GM21528 (cell line): ENCODE measurements around the gene PKP4.

Source experiments
- ATAC-seq: cut with Tn5 transposase; IDR thresholded peaks from one replicate; pipeline ENCODE4 v1.9.1; 2021; ENCODE audit warnings: mild to moderate bottlenecking, moderate library complexity; ENCODE audit not compliant: unreplicated experiment, low FRiP score

Gene PKP4

DNA sequence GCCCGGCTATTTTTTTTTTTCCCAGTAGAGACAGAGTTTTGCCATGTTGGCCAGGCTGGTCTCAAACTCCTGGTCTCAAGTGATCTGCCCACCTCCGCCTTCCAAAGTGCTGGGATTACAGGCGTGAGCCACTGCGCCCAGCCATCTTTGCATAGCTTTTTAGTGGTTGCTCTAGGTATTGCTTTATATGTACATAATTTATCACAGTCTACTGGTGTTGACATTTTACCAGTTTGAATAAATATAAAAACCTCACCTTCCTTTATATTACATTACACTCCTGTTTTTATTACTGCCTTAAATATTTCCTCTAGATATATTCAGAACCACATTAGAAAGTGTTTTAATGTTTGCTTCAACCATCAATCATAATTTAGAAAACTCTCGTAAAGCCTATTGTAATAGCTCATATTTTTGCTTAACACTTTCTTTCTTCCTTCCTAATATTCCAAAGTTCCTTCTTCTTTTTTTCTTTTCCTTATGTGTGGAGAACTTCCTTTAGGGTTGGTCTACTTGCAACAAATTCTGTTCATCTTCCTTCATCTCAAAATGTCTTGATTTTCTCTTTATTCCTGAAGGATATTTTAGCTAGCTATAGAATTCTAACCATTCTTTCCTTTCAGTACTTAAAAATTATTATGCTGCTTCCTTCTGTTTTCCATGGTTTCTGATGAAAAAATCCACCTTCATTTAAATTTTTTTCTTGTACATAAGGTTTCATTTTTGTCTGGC, 256.2 kb downstream of the PKP4 start:
- no peak for ATAC-seq

DNA sequence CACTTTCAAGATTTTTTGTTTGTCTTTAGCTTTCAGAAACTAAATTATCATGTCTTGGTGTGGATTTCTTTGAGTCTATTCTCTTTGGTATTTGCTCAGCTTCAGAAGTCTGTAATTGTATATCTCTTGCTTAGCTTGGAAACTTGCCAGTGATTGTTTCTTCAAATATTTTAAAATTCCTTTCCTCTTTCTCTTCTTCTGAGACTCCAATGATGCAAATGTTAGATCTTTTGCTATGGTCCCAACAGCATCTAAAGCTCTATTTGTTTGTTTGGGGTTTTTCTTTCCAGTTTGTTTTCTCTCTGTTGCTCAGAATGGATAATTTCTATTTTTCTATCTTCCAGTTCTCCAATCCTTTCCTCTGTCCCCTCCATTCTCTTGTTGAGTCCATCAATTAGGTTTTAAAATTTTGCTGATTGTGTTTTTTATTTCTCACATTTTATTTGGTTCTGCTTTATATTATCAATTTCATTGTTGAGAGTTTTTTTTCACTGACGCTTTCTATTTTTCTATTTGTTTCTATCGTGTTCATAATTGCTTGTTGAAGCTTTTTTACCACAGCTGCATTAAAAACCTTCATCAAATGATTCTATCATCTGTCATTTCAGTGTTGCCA, 256.9 kb downstream of the PKP4 start:
- no peak for ATAC-seq

DNA sequence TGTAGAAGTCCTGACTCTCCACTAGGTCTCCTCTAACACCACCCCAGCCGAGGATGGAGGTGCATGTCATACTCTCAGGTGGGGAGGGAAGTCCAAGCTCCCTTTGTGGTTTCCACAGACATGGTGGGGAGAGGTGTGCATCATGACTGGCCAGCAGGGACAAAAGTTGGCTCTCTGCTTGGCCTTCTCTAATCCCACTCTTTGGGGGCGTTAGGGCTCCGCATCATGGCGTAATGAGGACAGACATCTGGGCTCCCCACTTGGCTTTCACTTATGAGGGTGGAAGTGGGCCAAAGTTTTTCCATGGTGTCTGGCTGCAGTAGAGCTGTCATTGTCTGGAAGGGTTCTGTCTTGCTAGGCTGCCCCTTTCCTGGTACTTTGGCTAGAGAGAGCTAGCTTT, 257.7 kb downstream of the PKP4 start:
- ATAC-seq, result no peak

DNA sequence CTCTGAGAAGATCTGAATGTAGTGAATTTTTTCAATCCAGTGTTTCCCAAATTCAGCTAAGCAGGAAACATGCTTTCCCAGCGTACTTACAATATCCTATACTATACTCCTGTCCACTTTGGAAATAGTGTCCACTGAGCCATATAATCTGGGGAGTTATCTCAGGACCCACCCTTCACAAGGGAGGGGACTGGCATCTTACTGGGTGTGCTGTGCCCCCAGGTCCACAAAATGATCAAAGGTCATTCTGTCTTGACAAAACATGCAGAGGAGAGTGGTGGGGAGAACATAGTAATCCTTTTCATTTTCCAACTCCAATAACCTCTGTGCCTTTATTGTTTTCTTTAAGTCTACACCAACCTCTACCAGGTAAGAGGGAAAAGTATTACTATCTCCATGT, 258.6 kb downstream of the PKP4 start:
- ATAC-seq, result no peak

DNA sequence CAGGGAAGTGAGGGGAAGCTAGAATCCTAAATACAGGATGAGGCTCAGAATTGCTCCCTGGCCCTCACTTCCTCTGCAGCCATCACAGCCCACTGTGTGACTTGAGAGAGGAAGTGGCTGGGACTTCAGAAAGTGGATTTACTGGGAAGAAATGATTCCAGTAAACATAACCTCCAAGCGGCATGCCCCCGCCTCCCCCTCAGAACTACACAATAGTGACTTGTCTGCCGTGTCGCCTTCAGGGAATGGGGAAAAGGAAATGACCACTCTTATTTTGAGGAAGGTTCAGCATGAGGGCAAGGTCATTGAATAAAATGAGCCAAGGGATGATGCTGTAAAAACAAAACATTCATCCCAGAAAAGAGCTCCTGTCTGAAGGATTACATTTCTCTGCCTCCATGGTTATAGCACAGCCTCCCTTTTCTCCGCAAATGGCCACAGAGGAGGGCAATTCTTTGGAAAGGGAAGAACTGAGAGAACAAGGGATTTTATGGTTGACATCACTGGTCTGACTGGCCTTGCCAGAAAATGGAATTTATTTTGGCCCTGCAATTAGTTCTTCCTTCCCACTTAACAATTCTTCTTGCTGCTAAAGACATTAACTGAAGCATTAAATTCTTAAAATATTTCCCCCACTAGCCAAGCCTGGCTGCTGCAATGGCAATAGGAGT, 259.5 kb downstream of the PKP4 start:
- ATAC-seq, result no peak

DNA sequence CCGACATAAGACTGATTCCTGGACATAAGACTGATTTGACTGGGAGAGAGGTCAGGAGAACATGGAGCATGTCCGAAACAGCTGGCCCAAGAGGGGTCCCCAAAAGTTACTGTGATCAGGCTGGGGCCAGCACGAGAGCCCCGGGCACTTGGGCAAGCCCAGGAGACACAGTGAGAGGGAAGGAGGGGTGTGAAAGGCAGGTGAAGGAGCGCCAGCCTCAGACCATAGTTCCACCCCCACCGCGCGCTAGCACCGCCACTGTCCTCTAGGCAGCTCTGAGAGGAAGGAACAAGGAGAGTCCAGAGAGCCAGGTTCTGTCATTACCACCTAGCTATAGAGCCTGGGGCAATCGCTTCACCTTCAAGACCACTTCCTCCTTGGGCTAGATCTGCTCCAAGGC, 260.2 kb downstream of the PKP4 start:
- no peak for ATAC-seq

DNA sequence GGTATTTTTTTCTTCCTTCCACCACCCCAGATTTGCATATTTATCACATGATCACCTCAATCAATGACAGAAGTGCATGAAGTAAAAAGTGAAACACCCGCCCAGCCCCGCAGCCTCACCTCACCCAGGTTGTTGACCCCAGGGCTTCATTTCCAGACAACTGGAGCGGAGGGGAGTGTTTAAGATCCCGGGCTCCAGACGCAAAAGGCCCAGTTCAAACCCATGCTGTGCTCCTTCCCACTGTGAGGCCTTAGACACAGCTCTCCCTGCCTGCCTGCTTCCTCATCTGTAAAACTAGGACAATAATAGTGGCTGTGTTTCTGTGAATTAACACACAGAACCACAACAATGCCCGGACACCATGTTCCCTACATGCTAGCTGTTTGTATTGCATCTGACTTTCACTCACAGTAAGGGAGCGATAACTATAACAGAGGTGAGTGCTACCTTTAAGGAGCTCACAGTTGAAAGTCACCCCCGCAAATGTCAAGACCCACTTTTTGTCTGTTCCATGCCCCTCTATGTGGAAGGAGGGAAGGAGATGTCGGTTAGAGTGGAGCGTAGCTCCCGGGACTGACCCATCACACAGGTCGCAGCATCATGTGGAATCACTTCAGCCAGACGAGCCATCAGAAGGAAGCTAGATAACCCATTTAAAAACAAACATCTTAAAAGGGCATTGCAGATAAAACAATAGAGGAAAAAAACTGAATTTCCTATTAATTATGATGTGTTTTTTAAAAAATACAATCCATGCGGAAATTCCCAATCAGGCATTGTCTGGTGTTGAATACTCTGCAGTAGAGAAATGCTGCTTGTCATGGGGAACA, 260.8 kb downstream of the PKP4 start:
- no peak for ATAC-seq

DNA sequence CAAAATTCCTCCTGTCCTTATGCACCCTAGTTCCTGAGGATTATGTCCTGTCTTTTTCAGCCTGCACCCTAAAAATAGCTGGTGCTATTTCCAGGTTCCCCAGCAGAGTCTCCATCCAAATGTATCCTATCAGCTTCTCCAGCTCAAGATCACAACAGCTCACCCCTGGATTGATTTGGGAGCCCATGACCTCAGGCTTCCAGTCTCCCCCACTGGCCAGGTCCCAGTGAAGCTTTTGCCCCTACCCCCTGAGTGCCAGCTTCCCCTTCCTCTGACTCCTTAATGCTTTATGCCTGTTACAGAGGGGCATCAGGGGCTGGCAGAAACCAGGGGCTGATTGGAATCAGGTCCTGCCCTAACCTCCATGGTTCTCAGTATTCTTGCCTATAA, 261.4 kb downstream of the PKP4 start:
- no peak for ATAC-seq

DNA sequence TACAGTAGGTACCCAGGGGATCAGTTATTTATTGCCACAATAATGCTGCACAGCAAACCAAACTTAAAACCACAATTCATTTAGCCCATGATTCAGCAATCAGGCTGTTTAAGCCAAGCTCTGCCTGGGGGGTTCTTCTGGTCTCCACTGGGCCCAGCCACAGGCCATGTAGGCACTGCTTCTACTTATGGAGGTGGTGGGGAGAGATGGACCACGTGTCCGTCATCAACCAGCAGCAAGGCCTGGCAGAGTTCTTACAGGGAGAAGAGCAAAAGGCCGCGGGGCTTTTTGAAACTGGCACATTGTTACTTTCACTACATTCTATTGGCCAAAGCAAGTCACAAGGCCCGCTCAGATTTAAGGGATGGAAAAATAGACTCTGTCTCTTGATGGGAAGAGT, 262.1 kb downstream of the PKP4 start:
- no peak for ATAC-seq

DNA sequence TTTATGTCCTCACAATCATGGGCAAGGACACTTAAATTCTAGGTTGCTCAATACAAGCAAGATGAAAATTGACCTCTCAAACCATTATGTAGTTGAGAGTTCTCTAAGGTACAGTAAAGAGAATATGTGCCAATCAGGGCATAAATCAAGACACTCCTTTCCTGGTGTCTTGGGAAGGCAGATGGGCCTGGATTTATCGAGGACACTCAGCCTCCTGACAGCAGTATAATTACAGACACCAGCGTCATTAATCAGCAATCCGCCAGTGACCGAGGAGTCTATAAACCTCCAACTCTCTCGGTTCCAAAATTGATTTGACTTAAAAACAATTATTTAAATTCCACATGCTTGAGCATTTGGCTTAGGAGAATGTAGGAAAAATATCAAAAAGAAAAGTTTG, 262.7 kb downstream of the PKP4 start:
- no peak for ATAC-seq

DNA sequence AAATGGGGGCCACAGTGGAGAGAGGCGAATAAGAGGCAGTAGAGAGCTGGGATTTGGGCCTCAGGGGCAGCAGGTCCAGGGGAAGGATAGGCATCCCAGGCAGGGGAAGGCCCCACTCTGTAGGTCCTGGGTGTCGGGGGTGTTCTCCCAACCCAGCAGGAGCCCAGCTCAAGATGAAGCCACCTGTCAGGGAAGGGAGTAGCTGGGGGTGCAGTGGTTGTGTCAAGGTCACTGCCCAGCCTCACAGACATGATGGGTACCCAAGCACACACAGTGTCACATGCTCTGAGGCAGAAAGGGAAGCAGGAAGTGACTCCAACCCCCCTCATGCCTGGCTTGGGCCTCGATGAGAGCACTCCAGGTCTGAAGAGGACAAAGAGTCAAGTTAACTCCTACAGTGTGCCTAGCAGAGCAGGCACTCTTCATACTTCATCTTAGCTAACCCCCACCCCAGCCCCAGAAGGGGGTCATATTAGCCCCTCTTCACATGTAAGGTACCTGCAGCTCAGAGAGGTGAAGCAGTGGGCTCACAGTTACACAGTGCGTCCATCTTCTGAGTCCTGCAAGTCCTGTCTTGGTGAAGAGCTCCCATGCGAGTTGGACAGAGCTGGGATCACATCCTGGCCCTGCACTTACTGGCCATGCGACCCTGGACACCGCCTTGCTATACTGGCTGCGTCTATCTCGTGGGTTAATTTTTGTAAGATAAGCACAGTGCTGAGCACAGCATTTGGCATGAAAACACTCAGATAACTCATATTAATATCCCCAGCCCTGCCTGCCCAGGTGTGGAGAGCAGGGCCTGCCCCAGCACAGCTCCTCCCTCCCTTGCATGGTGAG, 265.7 kb downstream of the PKP4 start:
- no peak for ATAC-seq

DNA sequence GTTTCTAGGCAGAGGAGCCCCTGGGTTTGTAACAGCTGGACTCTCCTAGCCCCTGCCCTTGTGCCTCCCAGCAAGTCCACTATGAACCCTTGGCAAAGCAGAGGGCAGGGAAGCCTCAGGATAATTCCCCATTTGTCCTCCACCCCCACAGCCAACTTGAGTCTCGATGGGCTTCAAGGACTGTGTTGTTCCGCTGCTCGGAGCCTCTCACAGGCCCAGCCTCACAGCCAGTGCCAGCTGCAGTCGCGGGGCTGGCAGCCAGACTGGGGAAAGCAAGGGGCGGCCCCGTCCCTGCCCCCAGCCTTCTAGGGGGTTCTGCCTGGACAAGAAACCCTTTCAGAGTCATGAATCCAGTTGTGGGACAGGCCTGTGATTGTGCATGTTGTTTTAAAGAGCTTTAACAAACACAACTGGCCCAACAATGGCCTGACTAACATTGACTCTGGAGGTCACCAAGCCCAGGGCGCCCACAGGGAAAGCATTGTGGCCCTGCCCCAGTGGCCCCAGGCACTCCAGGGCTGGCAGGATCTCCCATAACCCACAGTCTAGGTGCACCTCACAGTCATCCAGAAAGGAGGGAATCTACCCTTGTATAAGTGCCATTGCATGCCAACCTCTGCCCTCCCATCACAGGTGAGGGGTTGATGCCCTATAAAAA, 266.6 kb downstream of the PKP4 start:
- no peak for ATAC-seq

DNA sequence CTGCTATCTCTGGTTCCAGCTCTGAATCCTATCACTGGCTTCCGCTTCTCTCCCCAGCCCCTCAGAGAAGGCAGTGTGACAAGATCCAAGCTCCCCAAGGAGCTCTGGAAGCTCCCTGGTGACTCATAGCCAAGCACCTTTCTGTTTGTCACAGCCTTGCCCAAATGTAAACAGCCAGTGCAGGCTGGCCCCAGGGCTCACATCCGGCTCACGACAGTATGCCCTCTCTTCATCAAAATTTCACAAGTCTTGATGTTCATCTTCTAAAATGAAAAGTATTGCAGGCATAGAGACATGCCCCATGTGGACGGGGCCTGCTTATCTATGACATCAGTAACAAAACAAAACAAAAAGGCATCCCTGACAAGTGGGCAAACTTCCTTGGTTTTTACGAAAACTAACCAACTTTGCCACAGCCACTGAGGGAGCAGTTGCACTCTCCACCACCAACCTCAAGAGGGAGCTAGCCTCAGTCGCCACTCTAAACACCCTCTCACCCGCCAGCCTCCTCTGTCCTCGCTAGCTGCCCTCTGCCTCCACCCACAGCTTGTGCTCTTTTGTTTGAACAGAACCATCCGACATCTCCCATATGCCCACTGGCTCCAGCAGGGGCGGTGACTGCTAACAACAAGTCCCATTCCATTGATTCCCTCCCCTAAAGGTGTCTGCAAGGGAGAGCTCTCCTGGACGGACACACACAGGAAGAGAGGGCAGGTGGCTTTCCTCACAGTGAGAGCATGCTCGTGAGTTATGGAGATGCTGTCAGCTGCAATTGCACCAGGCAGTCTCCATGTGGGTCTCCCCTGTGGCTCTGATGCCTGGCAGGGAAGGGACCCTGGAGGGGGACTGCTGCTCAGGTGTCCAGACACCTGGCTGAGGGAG, 267.4 kb downstream of the PKP4 start:
- no peak for ATAC-seq

DNA sequence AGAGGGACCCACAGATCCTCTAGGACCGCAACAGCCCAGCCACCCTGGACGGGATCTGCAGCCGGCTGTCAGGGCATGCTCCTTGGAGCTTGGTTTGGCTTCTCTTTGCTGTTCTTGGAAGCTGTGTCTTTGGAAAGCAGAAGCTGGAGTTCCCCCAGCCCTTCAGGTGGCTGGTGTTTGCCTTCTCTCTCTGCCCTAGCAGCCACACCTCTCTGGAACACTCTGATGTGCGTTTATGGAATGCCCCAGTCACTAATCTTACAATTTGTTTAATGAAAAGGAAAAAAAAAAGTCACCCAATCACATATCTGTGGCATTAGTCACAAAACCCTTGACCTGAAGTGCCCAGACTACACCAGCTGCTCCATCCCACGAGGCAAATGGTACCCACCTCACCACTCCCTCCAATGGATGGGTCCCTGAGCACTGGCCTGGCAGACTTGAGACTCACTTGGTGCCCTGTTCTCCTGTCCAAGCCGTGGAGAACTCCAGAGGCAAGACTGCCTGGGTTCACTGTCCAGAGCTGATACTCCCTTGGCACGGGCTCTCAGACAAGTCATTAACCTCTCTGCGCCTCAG, 268.1 kb downstream of the PKP4 start:
- ATAC-seq, result no peak

DNA sequence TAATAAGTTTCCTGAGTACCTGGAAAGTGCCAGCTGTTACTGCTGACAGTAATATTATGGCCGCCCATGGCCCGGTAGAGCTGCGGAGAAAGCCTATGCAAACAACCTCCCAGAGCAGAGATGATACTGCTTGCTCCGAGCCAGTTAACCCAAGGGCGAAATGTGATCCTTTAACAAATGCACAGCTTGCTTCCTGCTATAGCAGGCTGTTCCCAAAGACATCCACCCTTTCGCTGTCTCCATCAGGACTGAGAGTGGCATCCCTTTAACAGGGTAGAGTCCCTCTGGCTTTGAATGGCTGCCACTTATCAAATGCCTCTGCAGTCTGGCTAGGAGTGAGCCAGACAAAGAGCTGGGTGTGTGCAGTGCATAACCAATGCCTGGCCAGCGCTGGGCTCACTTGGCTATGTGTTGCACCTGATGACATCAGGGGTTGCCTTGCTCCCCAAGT, 268.7 kb downstream of the PKP4 start:
- no peak for ATAC-seq

DNA sequence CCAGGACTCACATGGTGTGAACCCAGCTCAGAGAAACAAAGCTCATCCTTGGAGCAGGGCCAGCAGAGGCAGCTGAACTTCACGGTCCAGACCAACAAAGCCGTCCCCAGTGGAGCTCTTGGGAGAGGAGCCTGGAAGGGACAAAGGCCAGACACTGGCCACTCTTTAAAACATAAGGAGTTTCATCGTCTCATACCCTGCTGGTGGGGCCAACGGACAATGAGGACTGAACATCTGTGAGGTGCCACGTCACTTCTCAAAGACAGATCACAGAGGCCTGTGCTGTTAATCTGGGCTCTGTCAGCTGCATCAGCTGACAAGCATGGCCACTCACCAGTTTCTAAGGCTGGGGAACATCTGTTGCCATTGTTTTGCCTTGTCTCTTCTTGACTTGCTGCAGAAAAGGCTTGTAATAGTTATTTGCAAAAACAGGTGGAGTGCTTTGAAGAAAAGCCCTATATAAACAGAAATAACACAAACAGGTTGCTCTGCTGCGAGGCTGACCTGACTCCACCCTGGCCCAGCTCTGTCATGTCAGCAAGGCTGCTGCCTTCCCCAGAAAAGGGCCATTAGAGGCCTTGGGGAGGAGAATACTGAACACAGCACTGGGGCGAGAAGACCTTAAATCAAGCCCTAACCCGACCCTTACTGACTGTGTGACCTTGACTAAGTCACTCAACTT, 270.3 kb downstream of the PKP4 start:
- ATAC-seq, result no peak

DNA sequence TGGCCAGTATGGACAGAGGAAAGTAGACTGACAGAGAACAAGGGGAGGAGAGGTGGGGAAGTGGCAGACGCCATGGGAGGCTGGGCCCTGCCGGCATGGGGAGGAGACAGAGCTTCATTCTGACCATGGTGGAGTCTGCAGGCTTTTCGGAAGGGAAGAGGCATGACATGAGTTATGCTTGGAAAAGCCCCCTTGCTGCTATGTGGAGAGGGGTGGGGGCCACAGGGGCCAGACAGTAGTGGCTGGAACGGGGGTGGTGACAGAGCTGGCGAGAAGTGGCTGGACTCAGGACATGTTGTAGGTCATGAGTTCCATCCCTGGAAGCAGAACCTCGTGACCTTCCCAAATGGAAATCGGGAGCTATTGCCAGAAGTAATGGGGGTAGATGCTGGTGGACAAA, 271.7 kb downstream of the PKP4 start:
- ATAC-seq, result no peak

DNA sequence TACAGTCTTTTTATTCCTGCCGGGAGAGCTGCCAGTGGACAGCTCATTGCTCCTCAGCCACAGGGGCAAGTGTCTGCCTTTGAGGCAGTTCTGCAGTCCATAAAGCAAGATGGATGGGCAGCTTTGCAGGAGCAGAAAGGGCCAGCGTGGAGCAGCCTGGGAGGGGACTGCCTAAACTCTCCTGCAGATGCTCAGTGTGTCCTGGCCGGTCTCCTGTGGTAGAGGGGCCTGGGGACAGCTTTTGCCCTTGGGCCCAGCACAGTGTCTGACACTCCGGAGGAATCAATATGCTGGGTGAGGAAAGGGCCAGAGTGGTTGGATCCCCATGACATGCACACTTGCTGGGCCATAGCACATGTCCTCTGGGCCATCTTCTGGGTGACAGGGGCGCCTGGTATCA, 272.7 kb downstream of the PKP4 start:
- no peak for ATAC-seq
